ENCODE data around the gene FEZF1.
A peak's percentile ranks its signal among the peaks of the same experiment; 100 is the strongest.

Gene FEZF1

GRCh38 chr7:122339145-122339904 lies 34.8 kb upstream of the FEZF1 start:
- TF ChIP-seq CTCF (IDR thresholded peaks at IDR 0.05; ENCODE audit: low read depth, low read length) = no peak
- no peak overlapping the region for H3K4me3 ChIP-seq (replicated peaks in 1 of 2; ENCODE audit: low read depth in 2 of 2, low read length in 2 of 2)
- no peak for DNase-seq (ENCODE audit: low read depth in 2 of 2)

- no peak for TF ChIP-seq CTCF (IDR thresholded peaks at IDR 0.05; ENCODE audit: low read depth, low read length)
- DNase-seq (ENCODE audit: low read depth in 2 of 2) = no peak
- no peak overlapping the region for H3K4me3 ChIP-seq (replicated peaks in 1 of 2; ENCODE audit: low read depth in 2 of 2, low read length in 2 of 2)
Measured at GRCh38 chr7:122337011-122337410, 32.5 kb upstream of the FEZF1 start.

GRCh38 chr7:122329145-122329802 lies 24.7 kb upstream of the FEZF1 start:
- no peak overlapping the region for H3K4me3 ChIP-seq (replicated peaks in 1 of 2; ENCODE audit: low read depth in 2 of 2, low read length in 2 of 2)
- no peak for DNase-seq (ENCODE audit: low read depth in 2 of 2)
- TF ChIP-seq CTCF (IDR thresholded peaks at IDR 0.05; ENCODE audit: low read depth, low read length) = no peak

- DNase-seq (ENCODE audit: low read depth in 2 of 2) = no peak
- no peak overlapping the region for H3K4me3 ChIP-seq (replicated peaks in 1 of 2; ENCODE audit: low read depth in 2 of 2, low read length in 2 of 2)
- no peak for TF ChIP-seq CTCF (IDR thresholded peaks at IDR 0.05; ENCODE audit: low read depth, low read length)
Measured at GRCh38 chr7:122327969-122328368, 23.4 kb upstream of the FEZF1 start.

GRCh38 chr7:122316467-122317388 lies 12.2 kb upstream of the FEZF1 start:
- DNase-seq (ENCODE audit: low read depth in 2 of 2) = peak in 1 of 2 donors; percentile 22
- TF ChIP-seq CTCF (IDR thresholded peaks at IDR 0.05; ENCODE audit: low read depth, low read length) = no peak
- H3K4me3 ChIP-seq (replicated peaks in 1 of 2; ENCODE audit: low read depth in 2 of 2, low read length in 2 of 2) = peak overlapping the region in 1 of 2 donors; percentile 15

GRCh38 chr7:122315507-122316466 lies 11.2 kb upstream of the FEZF1 start:
- TF ChIP-seq CTCF (IDR thresholded peaks at IDR 0.05; ENCODE audit: low read depth, low read length) = no peak

More at GRCh38 chr7:122315507-122316466, 11.2 kb upstream of the FEZF1 start:
- DNase-seq (ENCODE audit: low read depth in 2 of 2) = no peak
- no peak overlapping the region for H3K4me3 ChIP-seq (replicated peaks in 1 of 2; ENCODE audit: low read depth in 2 of 2, low read length in 2 of 2)

Measured in cardiac fibroblast (primary cell).